GM12878 (cell line): Measurements from ENCODE around the gene IL1RAPL1. TPM values are rescaled to one million over a fixed set of nuclear protein-coding genes. Genes with fewer than 3 reads are reported as not detected.

ENCODE experiments used
- ATF2 ChIP-seq: IDR thresholded peaks from 2 replicates; pipeline ENCODE4 v1.6.1; 2012; ENCODE audit warnings: low read length, inconsistent platforms
- BRCA1 ChIP-seq: IDR thresholded peaks from 2 replicates; pipeline ENCODE4 v1.6.1; 2011; ENCODE audit warnings: low read depth, low read length, improper control_type of control experiment
- CHD4 ChIP-seq: fragments of 200-600 bp; sonication (generic); IDR thresholded peaks from 2 replicates; pipeline ENCODE4 v1.6.1; 2016; ENCODE audit warnings: mild to moderate bottlenecking
- CREM ChIP-seq: IDR thresholded peaks from 2 replicates; pipeline ENCODE4 v1.6.1; 2014; ENCODE audit warnings: antibody characterized with exemption, low read depth
- ELK1 ChIP-seq: IDR thresholded peaks from 2 replicates; pipeline ENCODE4 v1.6.1; 2012; ENCODE audit warnings: low read depth, low read length, improper control_type of control experiment
- ESRRA ChIP-seq: IDR thresholded peaks from 2 replicates; pipeline ENCODE4 v1.6.1; 2012; ENCODE audit warnings: mild to moderate bottlenecking, low read length, improper control_type of control experiment
- FOXM1 ChIP-seq: IDR thresholded peaks from 2 replicates; pipeline ENCODE4 v1.6.1; 2012; ENCODE audit warnings: low read depth, mild to moderate bottlenecking, inconsistent platforms, low read length, moderate library complexity
- HSF1 ChIP-seq: fragments of 150-350 bp; IDR thresholded peaks from 2 replicates; pipeline ENCODE4 v1.6.1; 2014; ENCODE audit warnings: mild to moderate bottlenecking, low read depth, low read length
- KDM1A ChIP-seq: fragments of 200-600 bp; sonication (generic); IDR thresholded peaks from 2 replicates; pipeline ENCODE4 v1.6.1; 2016; ENCODE audit warnings: borderline replicate concordance
- MXI1 ChIP-seq: fragments of 150-350 bp; IDR thresholded peaks from 2 replicates; pipeline ENCODE4 v1.6.1; 2011; ENCODE audit warnings: low read depth, mild to moderate bottlenecking, inconsistent platforms, low read length, improper control_type of control experiment
- MYC ChIP-seq: IDR thresholded peaks from 2 replicates; pipeline ENCODE4 v1.6.1; 2011; ENCODE audit warnings: mild to moderate bottlenecking, low read length, moderate library complexity, inconsistent platforms; ENCODE audit not compliant: insufficient read depth, insufficient replicate concordance, insufficient read length, severe bottlenecking
- NKRF ChIP-seq: fragments of 450-650 bp; conservative IDR thresholded peaks from 2 replicates; pipeline ENCODE4 v1.6.1; 2017; ENCODE audit warnings: mild to moderate bottlenecking, moderate library complexity
- NR2C1 ChIP-seq: fragments of 450-650 bp; IDR thresholded peaks from 2 replicates; pipeline ENCODE4 v1.6.1; 2017; ENCODE audit warnings: antibody characterized with exemption, mild to moderate bottlenecking, moderate library complexity
- PBX3 ChIP-seq: IDR thresholded peaks from 2 replicates; pipeline ENCODE4 v1.6.1; 2011; ENCODE audit warnings: mild to moderate bottlenecking, low read depth, low read length, moderate library complexity; ENCODE audit not compliant: insufficient replicate concordance
- POLR2A ChIP-seq: IDR thresholded peaks from 2 replicates; pipeline ENCODE4 v1.6.1; 2011; ENCODE audit warnings: low read depth, mild to moderate bottlenecking, low read length
- POLR2AphosphoS5 ChIP-seq: IDR thresholded peaks from 2 replicates; pipeline ENCODE4 v1.6.1; 2011; ENCODE audit warnings: mild to moderate bottlenecking, low read length, inconsistent platforms
- RELA ChIP-seq: fragments of 450-650 bp; IDR thresholded peaks from 2 replicates; pipeline ENCODE4 v1.8.0; 2014; ENCODE audit warnings: borderline replicate concordance; ENCODE audit not compliant: partially characterized antibody
- RUNX3 ChIP-seq: IDR thresholded peaks from 2 replicates; pipeline ENCODE4 v1.6.1; 2012; ENCODE audit warnings: low read length, inconsistent platforms
- SIX5 ChIP-seq: IDR thresholded peaks from 2 replicates; pipeline ENCODE4 v1.6.1; 2011; ENCODE audit warnings: mild to moderate bottlenecking, low read depth, low read length, moderate library complexity; ENCODE audit not compliant: severe bottlenecking
- SMAD1 ChIP-seq: fragments of 450-650 bp; IDR thresholded peaks from 2 replicates; pipeline ENCODE4 v1.6.1; 2018; ENCODE audit warnings: mild to moderate bottlenecking, low read depth; ENCODE audit not compliant: partially characterized antibody
- SMARCA5 ChIP-seq: fragments of 450-650 bp; IDR thresholded peaks from 2 replicates; pipeline ENCODE4 v1.6.1; 2017; ENCODE audit warnings: mild to moderate bottlenecking
- SPI1 ChIP-seq: IDR thresholded peaks from 2 replicates; pipeline ENCODE4 v1.6.1; 2011; ENCODE audit warnings: low read depth, mild to moderate bottlenecking, low read length, moderate library complexity, borderline replicate concordance; ENCODE audit not compliant: insufficient read depth
- TARDBP ChIP-seq: IDR thresholded peaks from 2 replicates; pipeline ENCODE4 v1.6.1; 2016; ENCODE audit warnings: borderline replicate concordance
- ZNF622 ChIP-seq: fragments of 450-650 bp; IDR thresholded peaks from 2 replicates; pipeline ENCODE4 v1.6.1; 2017; ENCODE audit warnings: mild to moderate bottlenecking, inconsistent platforms
- polyA plus RNA-seq, 11 experiments: library from polyadenylated mRNA; depleted of rRNA in 4 of 11; unstranded in 6 of 11; stranded (reverse) in 5 of 11; fragments of >200 nt; fragmentation: Nextera tagmentation in 4 of 11; fragmentation: Illumina TruSeq in 1 of 11; extraction: Ambion mirVana in 4 of 11; extraction: Trizol in 1 of 11; gene quantifications; 1 replicate in 1 of 11; 2 replicates in 10 of 11; pipeline versions ENCODE4 v1.2.1 to v1.2.3, GENCODE V29; 2011 to 2016; ENCODE audit warnings: inconsistent platforms in 2 of 11, missing spikeins in 2 of 11, low read depth in 1 of 11
- total RNA-seq, 4 experiments: library from RNA; depleted of rRNA in 3 of 4; stranded (reverse); fragments of >200 nt in 3 of 4; fragmentation: Illumina TruSeq in 1 of 4; extraction: Trizol in 1 of 4; gene quantifications; 2 replicates each; pipeline versions ENCODE4 v1.2.1 to v1.2.3, GENCODE V29; 2013 to 2021

Gene IL1RAPL1
- total and polyA plus RNA-seq, 10 of the 15 experiments (the other 5 are each of a cell fraction or from before 2014, with no cell fraction given), result not detected

GRCh38 chrX:29555465-29556091 is 968.3 kb downstream of the IL1RAPL1 start (continued):
- TF ChIP-seq ELK1 (no peak), MYC (no peak), ESRRA (no peak), NR2C1 (no peak), TARDBP (no peak), SIX5 (no peak), PBX3 (peak; percentile 58), ATF2 (peak; percentile 100), RUNX3 (peak; percentile 100), ZNF622 (no peak), SMAD1 (peak; percentile 81), POLR2AphosphoS5 (peak; percentile 77; the same call in 1 of the 2 replicates), KDM1A (no peak), CHD4 (no peak; the same call in 1 of the 2 replicates), SMARCA5 (no peak), HSF1 (no peak), FOXM1 (peak; percentile 100), RELA (peak; percentile 25), POLR2A (peak; percentile 54; the same call in 1 of the 2 replicates), BRCA1 (no peak), NKRF (no peak; the same call in 1 of the 2 replicates), MXI1 (no peak), SPI1 (peak; percentile 95), CREM (peak; percentile 98)
